CD4-positive, alpha-beta memory T cell (primary cell): ENCODE data around the gene KLRC4. TPM values are rescaled to one million over a fixed set of nuclear protein-coding genes. Genes with fewer than 3 reads are reported as not detected.

Experiments
- CTCF ChIA-PET: fragments of 350-600 bp; sonication (Branson Sonifier 250); formaldehyde crosslinking; loops from one replicate; lab custom pipeline; 2021; ENCODE audit warnings: inconsistent platforms; ENCODE audit not compliant: partially characterized antibody; lab: Charles Lee
- POLR2A ChIA-PET: fragments of 350-600 bp; sonication (Branson Sonifier 250); formaldehyde crosslinking; loops from one replicate; lab custom pipeline; 2021; ENCODE audit not compliant: partially characterized antibody; lab: Charles Lee
- DNase-seq, 5 donors: peaks; one replicate each; pipeline versions ENCODE4 v3.0.0 to v3.0.0-alpha.2; 2020 to 2022; ENCODE audit warnings: mixed read lengths in 1 of 5
- H3K27ac ChIP-seq: one replicate; pipeline ENCODE4 v1.7.0; 2013; ENCODE audit warnings: low read depth, low read length
- H3K27me3 ChIP-seq: 2 replicates; pipeline ENCODE4 v1.7.0; 2013; ENCODE audit warnings: mild to moderate bottlenecking, low read length, moderate library complexity; ENCODE audit not compliant: insufficient read depth
- H3K36me3 ChIP-seq: 2 replicates; pipeline ENCODE4 v1.7.0; 2013; ENCODE audit warnings: mild to moderate bottlenecking, low read length, moderate library complexity; ENCODE audit not compliant: insufficient read depth
- H3K4me1 ChIP-seq: 2 replicates; pipeline ENCODE4 v1.7.0; 2013; ENCODE audit warnings: mild to moderate bottlenecking, low read length, moderate library complexity; ENCODE audit not compliant: insufficient read depth
- H3K4me3 ChIP-seq, 2 donors: one replicate each; pipeline ENCODE4 v1.7.0; 2013; ENCODE audit warnings: low read length in 2 of 2, mild to moderate bottlenecking in 1 of 2
- H3K9me3 ChIP-seq, 2 donors: one replicate each; pipeline ENCODE4 v1.7.0; 2013; ENCODE audit warnings: low read length in 2 of 2, control low read depth in 1 of 2; ENCODE audit not compliant: control insufficient read depth in 1 of 2
- H3K27ac Mint-ChIP-seq, 7 donors: one replicate each; pipeline ENCODE4 v1.8.0; 2020 to 2021; ENCODE audit warnings: mixed read lengths in 7 of 7, mild to moderate bottlenecking in 6 of 7, inconsistent platforms in 3 of 7, moderate library complexity in 3 of 7
- H3K27me3 Mint-ChIP-seq, 2 donors: one replicate each; pipeline ENCODE4 v1.8.0; 2020 to 2021; ENCODE audit warnings: mixed read lengths in 2 of 2
- H3K36me3 Mint-ChIP-seq, 2 donors: one replicate each; pipeline ENCODE4 v1.8.0; 2020 to 2021; ENCODE audit warnings: mixed read lengths in 2 of 2, inconsistent platforms in 1 of 2, mild to moderate bottlenecking in 1 of 2
- H3K4me1 Mint-ChIP-seq, 4 donors: one replicate each; pipeline ENCODE4 v1.8.0; 2020 to 2021; ENCODE audit warnings: mixed read lengths in 4 of 4, mild to moderate bottlenecking in 1 of 4
- H3K4me3 Mint-ChIP-seq, 8 donors: one replicate each; pipeline ENCODE4 v1.8.0; 2020 to 2021; ENCODE audit warnings: mixed read lengths in 8 of 8, mild to moderate bottlenecking in 7 of 8, moderate library complexity in 6 of 8, inconsistent platforms in 3 of 8
- H3K9me3 Mint-ChIP-seq, 8 donors: one replicate each; pipeline ENCODE4 v1.8.0; 2020 to 2021; ENCODE audit warnings: mixed read lengths in 8 of 8, mild to moderate bottlenecking in 5 of 8, inconsistent platforms in 3 of 8, moderate library complexity in 1 of 8
- intact Hi-C: fragments of 100-400 bp; cut with micrococcal nuclease; formaldehyde crosslinking; loops from one replicate; pipeline ENCODE4 v1.15.1; 2023
- polyA plus RNA-seq, 2 donors: library from polyadenylated mRNA; unstranded; fragments of 300-500 nt; fragmentation: Illumina TruSeq; gene quantifications; one replicate each; pipeline ENCODE4 v1.2.3, GENCODE V29; 2021
- total RNA-seq, 2 experiments: library from RNA; stranded (reverse); gene quantifications; one replicate each; pipeline ENCODE4 v1.2.3, GENCODE V29; 2021

KLRC4 gene
- total RNA-seq (not detected), polyA plus RNA-seq (not detected)

- Histone ChIP-seq H3K27me3 (no peaks in the 10 kb centered on the region), H3K36me3 (no peaks in the 10 kb centered on the region), H3K4me3 (no peak within 1 kb of the TSS), H3K9me3 (no peaks in the 10 kb centered on the region), H3K4me1 (no peaks in the 10 kb centered on the region), H3K27ac (no peak within 1 kb of the TSS)
- peaks cover 0 to 14% of the 10 kb centered on the region in 2 donors for H3K27me3 Mint-ChIP-seq
- ChIA-PET CTCF (no interaction called here), POLR2A (no interaction called here)
- no peaks in the 10 kb centered on the region for H3K36me3 Mint-ChIP-seq
- H3K9me3 Mint-ChIP-seq, result peaks cover 0 to 3% (median 0%) of the 10 kb centered on the region in 8 donors
- no peak within 1 kb of the TSS for H3K4me3 Mint-ChIP-seq
- intact Hi-C loops, result no loop called here
- no peak within 1 kb of the TSS for H3K27ac Mint-ChIP-seq
- no peak for DNase-seq
- H3K4me1 Mint-ChIP-seq, result no peaks in the 10 kb centered on the region
Observed at GRCh38 chr12:10409392-10409791, at the start of gene KLRC4. Gene KLRC4, minus strand, starts transcription at chr12:10409757. Its CDS starts 182 bp downstream, at chr12:10409575.

GRCh38 chr12:10457760-10458159 lies 48.2 kb upstream of the KLRC4 start:
- H3K4me3 Mint-ChIP-seq, result no peak overlapping the region
- CTCF ChIA-PET, result no interaction called here
- POLR2A ChIA-PET, result no interaction called here
- H3K36me3 Mint-ChIP-seq, result peaks cover 0 to 4% of the 10 kb centered on the region in 2 donors
- peaks cover 3 to 6% of the 10 kb centered on the region in 2 donors for H3K27me3 Mint-ChIP-seq
- no peak overlapping the region for H3K4me3 ChIP-seq
- no peak overlapping the region for H3K27ac ChIP-seq
- no peaks in the 10 kb centered on the region for H3K36me3 ChIP-seq
- H3K9me3 ChIP-seq, result peaks cover 0 to 11% of the 10 kb centered on the region in 2 donors
- no peaks in the 10 kb centered on the region for H3K4me1 ChIP-seq
- intact Hi-C loops, result no loop called here
- peaks cover 14 to 55% (median 28%) of the 10 kb centered on the region in 8 donors for H3K9me3 Mint-ChIP-seq
- H3K4me1 Mint-ChIP-seq, result no peaks in the 10 kb centered on the region
- H3K27ac Mint-ChIP-seq, result no peak overlapping the region
- no peaks in the 10 kb centered on the region for H3K27me3 ChIP-seq
- no peak for DNase-seq

GRCh38 chr12:10456856-10457255 lies 47.3 kb upstream of the KLRC4 start:
- H3K4me1 ChIP-seq, result no peaks in the 10 kb centered on the region
- Mint-ChIP-seq H3K27ac (no peak overlapping the region), H3K27me3 (peaks cover 2% of the 10 kb centered on the region in 2 donors), H3K36me3 (peaks cover 0 to 4% of the 10 kb centered on the region in 2 donors), H3K4me3 (no peak overlapping the region), H3K4me1 (no peaks in the 10 kb centered on the region), H3K9me3 (peaks cover 13 to 53% (median 27%) of the 10 kb centered on the region in 8 donors)
- no peaks in the 10 kb centered on the region for H3K27me3 ChIP-seq
- POLR2A ChIA-PET, result no interaction called here
- H3K36me3 ChIP-seq, result no peaks in the 10 kb centered on the region
- no peak overlapping the region for H3K4me3 ChIP-seq
- DNase-seq, result no peak
- H3K27ac ChIP-seq, result no peak overlapping the region
- intact Hi-C loops, result no loop called here
- CTCF ChIA-PET, result no interaction called here
- peaks cover 0 to 11% of the 10 kb centered on the region in 2 donors for H3K9me3 ChIP-seq

- H3K4me1 ChIP-seq, result no peaks in the 10 kb centered on the region
- no peak overlapping the region for H3K4me3 ChIP-seq
- no peak overlapping the region for H3K27ac ChIP-seq
- DNase-seq, result no peak
- H3K9me3 ChIP-seq, result peaks cover 0 to 11% of the 10 kb centered on the region in 2 donors
- Mint-ChIP-seq H3K27ac (no peak overlapping the region), H3K9me3 (peaks cover 13 to 50% (median 26%) of the 10 kb centered on the region in 8 donors), H3K4me1 (no peaks in the 10 kb centered on the region), H3K4me3 (no peak overlapping the region), H3K27me3 (no peaks in the 10 kb centered on the region), H3K36me3 (peaks cover 0 to 4% of the 10 kb centered on the region in 2 donors)
- intact Hi-C loops, result no loop called here
- no peaks in the 10 kb centered on the region for H3K27me3 ChIP-seq
- ChIA-PET CTCF (no interaction called here), POLR2A (no interaction called here)
- H3K36me3 ChIP-seq, result no peaks in the 10 kb centered on the region
Observed at GRCh38 chr12:10455766-10456165, 46.2 kb upstream of the KLRC4 start.

GRCh38 chr12:10454531-10454930 lies 45.0 kb upstream of the KLRC4 start:
- Histone ChIP-seq H3K9me3 (peaks cover 0 to 11% of the 10 kb centered on the region in 2 donors), H3K27me3 (no peaks in the 10 kb centered on the region), H3K27ac (no peak overlapping the region), H3K4me1 (no peaks in the 10 kb centered on the region), H3K4me3 (no peak overlapping the region), H3K36me3 (no peaks in the 10 kb centered on the region)
- DNase-seq, result no peak
- Mint-ChIP-seq H3K27me3 (no peaks in the 10 kb centered on the region), H3K36me3 (peaks cover 0 to 4% of the 10 kb centered on the region in 2 donors), H3K4me1 (no peaks in the 10 kb centered on the region), H3K27ac (no peak overlapping the region), H3K4me3 (no peak overlapping the region), H3K9me3 (peaks cover 13 to 41% (median 25%) of the 10 kb centered on the region in 8 donors)
- intact Hi-C loops, result no loop called here
- ChIA-PET POLR2A (no interaction called here), CTCF (no interaction called here)

GRCh38 chr12:10453156-10453555 lies 43.6 kb upstream of the KLRC4 start, which contains the start of gene KLRC1:
Gene KLRC1, minus strand, starts transcription at chr12:10453377. Its CDS starts 2,221 bp downstream, at chr12:10451156.
- H3K4me1 ChIP-seq, result no peaks in the 10 kb centered on the region
- H3K36me3 ChIP-seq, result no peaks in the 10 kb centered on the region
- H3K27ac ChIP-seq, result no peak within 1 kb of the TSS
- peaks cover 0 to 4% of the 10 kb centered on the region in 2 donors for H3K36me3 Mint-ChIP-seq
- no peak for DNase-seq
- no peak within 1 kb of the TSS for H3K4me3 Mint-ChIP-seq
- H3K9me3 Mint-ChIP-seq, result peaks cover 13 to 32% (median 25%) of the 10 kb centered on the region in 8 donors
- POLR2A ChIA-PET, result no interaction called here
- intact Hi-C loops, result no loop called here
- no peak within 1 kb of the TSS for H3K27ac Mint-ChIP-seq
- H3K27me3 Mint-ChIP-seq, result no peaks in the 10 kb centered on the region
- no peaks in the 10 kb centered on the region for H3K4me1 Mint-ChIP-seq
- H3K9me3 ChIP-seq, result peaks cover 0 to 11% of the 10 kb centered on the region in 2 donors
- no peak within 1 kb of the TSS for H3K4me3 ChIP-seq
- no peaks in the 10 kb centered on the region for H3K27me3 ChIP-seq
- CTCF ChIA-PET, result no interaction called here

GRCh38 chr12:10448236-10448635 lies 38.7 kb upstream of the KLRC4 start:
- POLR2A ChIA-PET, result no interaction called here
- intact Hi-C loops, result no loop called here
- Mint-ChIP-seq H3K9me3 (no peaks in the 10 kb centered on the region), H3K4me3 (no peak overlapping the region), H3K27me3 (peaks cover 0 to 4% of the 10 kb centered on the region in 2 donors), H3K4me1 (no peaks in the 10 kb centered on the region), H3K27ac (peak overlapping the region in 1 of 7 donors; percentile 1), H3K36me3 (no peaks in the 10 kb centered on the region)
- Histone ChIP-seq H3K27me3 (no peaks in the 10 kb centered on the region), H3K4me3 (no peak overlapping the region), H3K27ac (no peak overlapping the region), H3K9me3 (no peaks in the 10 kb centered on the region), H3K4me1 (no peaks in the 10 kb centered on the region), H3K36me3 (no peaks in the 10 kb centered on the region)
- CTCF ChIA-PET, result no interaction called here
- DNase-seq, result no peak
